OCI-LY1 (cell line): Measurements from ENCODE around the gene LBH.

Source experiments
- H2AFZ ChIP-seq: fragments of 200-600 bp; sonication (generic), shearing (Covaris generic); 2 replicates; pipeline ENCODE4 v1.6.0; 2014; ENCODE audit warnings: antibody characterized with exemption, mild to moderate bottlenecking, low read length
- H3F3A ChIP-seq: fragments of 200-600 bp; sonication (generic), shearing (Covaris generic); 2 replicates; pipeline ENCODE4 v1.6.0; 2014; ENCODE audit warnings: mild to moderate bottlenecking, antibody characterized with exemption, low read length, moderate library complexity; ENCODE audit not compliant: insufficient read depth
- H3K27ac ChIP-seq: fragments of 200-600 bp; sonication (generic); 2 replicates; pipeline ENCODE4 v1.5.1; 2014; ENCODE audit warnings: low read length, mixed run types, mild to moderate bottlenecking, low read depth; ENCODE audit not compliant: poor library complexity, severe bottlenecking
- H3K27me3 ChIP-seq: fragments of 200-600 bp; sonication (generic); 2 replicates; pipeline ENCODE4 v1.6.0; 2014; ENCODE audit warnings: antibody characterized with exemption, mild to moderate bottlenecking, low read length, moderate library complexity; ENCODE audit not compliant: insufficient read depth
- H3K36me3 ChIP-seq: fragments of 200-600 bp; sonication (generic); 2 replicates; pipeline ENCODE4 v1.6.1; 2014; ENCODE audit warnings: mild to moderate bottlenecking, antibody characterized with exemption, low read length, moderate library complexity, mixed read lengths; ENCODE audit not compliant: insufficient read depth
- H3K4me1 ChIP-seq: fragments of 200-600 bp; sonication (generic); 2 replicates; pipeline ENCODE4 v1.5.1; 2014; ENCODE audit warnings: mild to moderate bottlenecking, low read length, moderate library complexity; ENCODE audit not compliant: insufficient read depth, severe bottlenecking
- H3K4me2 ChIP-seq: fragments of 200-600 bp; sonication (generic), shearing (Covaris generic); 2 replicates; pipeline ENCODE4 v1.6.1; 2014; ENCODE audit warnings: low read length
- H3K4me3 ChIP-seq: fragments of 200-600 bp; sonication (generic); 2 replicates; pipeline ENCODE4 v1.5.1; 2014; ENCODE audit warnings: low read length, low read depth, mild to moderate bottlenecking, mixed read lengths; ENCODE audit not compliant: poor library complexity, severe bottlenecking
- H3K79me2 ChIP-seq: fragments of 200-600 bp; shearing (Covaris generic); 2 replicates; pipeline ENCODE4 v1.6.1; 2016; ENCODE audit warnings: mixed run types, low read length, mixed read lengths; ENCODE audit not compliant: insufficient read depth
- H3K9ac ChIP-seq: fragments of 200-600 bp; sonication (generic), shearing (Covaris generic); 2 replicates; pipeline ENCODE4 v1.6.1; 2014; ENCODE audit warnings: mild to moderate bottlenecking, low read length, mixed read lengths
- H3K9me2 ChIP-seq: fragments of 200-600 bp; sonication (generic), shearing (Covaris generic); 2 replicates; pipeline ENCODE4 v1.6.1; 2014; ENCODE audit warnings: low read depth, mild to moderate bottlenecking, low read length, mixed read lengths
- H3K9me3 ChIP-seq: fragments of 200-600 bp; shearing (Covaris generic); 2 replicates; pipeline ENCODE4 v1.6.1; 2014; ENCODE audit warnings: low read length, mixed read lengths
- H4K20me1 ChIP-seq: fragments of 200-600 bp; sonication (generic), shearing (Covaris generic); 2 replicates; pipeline ENCODE4 v1.6.0; 2016; ENCODE audit warnings: mild to moderate bottlenecking, low read length; ENCODE audit not compliant: insufficient read depth
- CTCF ChIP-seq: fragments of 200-600 bp; sonication (generic), shearing (Covaris generic); IDR thresholded peaks from 2 replicates; pipeline ENCODE4 v1.5.1; 2017; ENCODE audit warnings: mild to moderate bottlenecking, antibody characterized with exemption, low read length, moderate library complexity, mixed read lengths
- EZH2 ChIP-seq: fragments of 200-600 bp; sonication (generic), shearing (Covaris generic); IDR thresholded peaks from 2 replicates; pipeline ENCODE4 v1.8.0; 2017; ENCODE audit warnings: borderline replicate concordance, mixed run types, mild to moderate bottlenecking, antibody characterized with exemption, low read length, moderate library complexity, mixed read lengths

Gene LBH

GRCh38 chr2:30201990-30202389, 29.3 kb upstream of the LBH start:
- TF ChIP-seq CTCF: no peak
- Histone ChIP-seq H2AFZ (no peak overlapping the region), H3K27me3 (no peaks in the 10 kb centered on the region)

GRCh38 chr2:30203156-30203555, 28.2 kb upstream of the LBH start:
- Histone ChIP-seq H3K4me1 (no peaks in the 10 kb centered on the region), H3K79me2 (no peaks in the 10 kb centered on the region), H2AFZ (no peak overlapping the region), H3K36me3 (no peaks in the 10 kb centered on the region), H3F3A (no peaks in the 10 kb centered on the region), H3K27ac (no peak overlapping the region), H3K4me2 (no peak overlapping the region), H3K9ac (no peak overlapping the region), H3K27me3 (no peaks in the 10 kb centered on the region), H4K20me1 (no peaks in the 10 kb centered on the region), H3K9me2 (no peaks in the 10 kb centered on the region), H3K9me3 (no peaks in the 10 kb centered on the region), H3K4me3 (no peak overlapping the region)
- no peak for TF ChIP-seq CTCF
- no peak for TF ChIP-seq EZH2

More at GRCh38 chr2:30201990-30202389, 29.3 kb upstream of the LBH start:
- Histone ChIP-seq H3K27ac (no peak overlapping the region), H3F3A (no peaks in the 10 kb centered on the region), H3K79me2 (no peaks in the 10 kb centered on the region), H3K9ac (no peak overlapping the region), H3K4me1 (no peaks in the 10 kb centered on the region), H3K9me3 (no peaks in the 10 kb centered on the region), H3K4me3 (no peak overlapping the region), H4K20me1 (no peaks in the 10 kb centered on the region), H3K4me2 (no peak overlapping the region), H3K9me2 (no peaks in the 10 kb centered on the region), H3K36me3 (no peaks in the 10 kb centered on the region)

- H3K27ac ChIP-seq: no peak overlapping the region
- no peaks in the 10 kb centered on the region for H3K9me3 ChIP-seq
- no peak overlapping the region for H3K4me3 ChIP-seq
- H4K20me1 ChIP-seq: no peaks in the 10 kb centered on the region
- H3K4me1 ChIP-seq: no peaks in the 10 kb centered on the region
- H3K4me2 ChIP-seq: no peak overlapping the region
- H3K9ac ChIP-seq: no peak overlapping the region
- no peaks in the 10 kb centered on the region for H3K27me3 ChIP-seq
- no peak for TF ChIP-seq CTCF
- TF ChIP-seq EZH2: no peak
- no peaks in the 10 kb centered on the region for H3K9me2 ChIP-seq
- no peak overlapping the region for H2AFZ ChIP-seq
- H3K36me3 ChIP-seq: no peaks in the 10 kb centered on the region
- no peaks in the 10 kb centered on the region for H3F3A ChIP-seq
- no peaks in the 10 kb centered on the region for H3K79me2 ChIP-seq
These were observed 27.1 kb upstream of the LBH start for GRCh38 chr2:30204281-30204680.
